HG03097 (cell line): ENCODE data around the gene DIAPH1.

Experiments used
- ATAC-seq: cut with Tn5 transposase; IDR thresholded peaks from one replicate; pipeline ENCODE4 v1.9.1; 2021; ENCODE audit not compliant: unreplicated experiment, low FRiP score

DIAPH1 gene

DNA sequence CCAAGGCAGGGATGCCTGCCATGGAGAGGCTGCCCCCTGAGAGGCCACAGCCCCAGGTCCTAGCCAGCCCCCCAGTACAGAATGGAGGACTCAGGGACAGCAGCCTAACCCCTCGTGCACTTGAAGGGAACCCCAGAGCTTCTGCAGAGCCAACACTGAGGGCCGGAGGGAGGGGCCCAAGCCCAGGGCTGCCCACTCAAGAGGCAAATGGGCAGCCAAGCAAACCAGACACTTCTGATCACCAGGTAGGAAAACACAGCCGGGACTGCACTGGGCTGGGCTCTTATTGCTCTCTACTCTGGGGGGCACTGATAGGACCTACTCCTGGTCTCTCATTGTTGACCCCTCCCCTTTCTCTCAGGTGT, 21.2 kb upstream of the DIAPH1 start:
- ATAC-seq: no peak

DNA sequence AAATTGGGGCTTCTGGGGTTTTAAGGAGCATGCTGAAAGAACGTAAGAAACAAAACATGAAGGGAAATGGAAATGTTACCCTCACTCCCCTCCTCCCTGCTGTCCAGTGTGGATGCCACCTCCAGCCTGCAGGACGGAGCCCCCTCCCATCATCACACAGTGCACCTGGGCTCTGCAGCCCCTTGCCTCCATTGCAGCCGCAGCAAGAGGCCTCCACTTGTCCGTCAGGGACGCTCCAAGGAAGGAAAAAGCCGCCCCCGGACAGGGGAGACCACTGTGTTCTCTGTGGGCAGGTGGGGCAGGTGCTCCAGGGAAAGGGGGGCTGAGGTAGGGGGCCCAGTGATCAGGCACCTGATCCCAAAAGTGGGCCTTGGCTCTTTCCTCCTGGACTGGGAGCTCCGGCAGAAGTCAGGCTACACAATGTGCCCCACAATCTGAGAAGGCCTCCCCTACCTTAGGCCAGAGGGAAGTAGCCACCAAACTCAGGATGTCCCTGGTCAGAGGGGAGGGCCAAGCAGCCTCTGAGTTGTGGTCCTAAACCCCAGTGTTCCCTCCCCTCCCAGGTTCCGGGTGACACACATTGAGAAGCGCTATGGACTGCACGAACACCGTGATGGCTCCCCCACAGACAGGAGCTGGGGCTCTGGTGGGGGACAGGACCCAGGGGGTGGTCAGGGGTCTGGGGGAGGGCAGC, 20.7 kb upstream of the DIAPH1 start:
- ATAC-seq: no peak

GRCh38 chr5:141638771-141639170, 20.0 kb upstream of the DIAPH1 start:
- ATAC-seq: no peak

GRCh38 chr5:141637767-141638419, 19.1 kb upstream of the DIAPH1 start:
- no peak for ATAC-seq

- peak; percentile 21 for ATAC-seq
These were observed 18.4 kb upstream of the DIAPH1 start for GRCh38 chr5:141637123-141637766.

DNA sequence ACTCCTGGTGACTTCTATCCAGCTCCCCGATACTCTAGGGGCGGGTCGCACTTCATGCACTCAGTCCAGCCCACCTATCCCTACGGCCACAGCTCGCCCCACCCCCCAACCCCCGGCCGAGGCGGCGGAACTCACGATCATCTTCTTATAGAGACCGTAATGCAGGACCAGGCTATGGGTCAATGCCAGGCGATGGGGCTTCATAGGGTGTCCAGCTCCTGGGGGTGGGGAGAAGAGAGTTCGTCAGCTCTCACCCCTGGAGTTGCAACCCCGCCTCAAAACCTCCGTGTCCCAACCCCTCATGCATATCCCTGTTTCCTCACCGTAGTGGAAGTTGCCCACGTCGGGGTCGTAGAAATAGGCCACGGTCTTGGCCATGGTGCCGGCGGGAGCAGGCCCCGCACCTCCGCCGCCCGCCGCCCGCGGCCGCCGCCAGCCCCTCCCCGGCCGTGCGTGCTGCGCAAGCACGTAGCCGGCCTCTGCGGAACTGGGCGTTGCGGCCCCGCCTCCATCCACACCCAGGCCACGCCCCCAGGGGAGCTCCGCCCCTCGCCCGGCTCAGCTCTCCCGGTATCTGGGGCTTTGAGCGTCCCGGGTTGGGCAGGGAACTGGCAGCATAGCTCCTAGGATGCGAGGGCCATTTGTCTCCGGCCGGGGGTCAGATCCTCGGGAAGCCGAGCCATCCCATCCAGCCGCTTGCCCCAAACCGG, 17.8 kb upstream of the DIAPH1 start, which contains the start of the genes HDAC3 and RELL2:
Gene HDAC3, minus strand, starts transcription at position 437 of the 710 bp plus-strand sequence. Its CDS starts 59 bp downstream, at position 378.
Gene RELL2, plus strand, starts transcription at position 585 of the 710 bp plus-strand sequence. CDS start 1,229 bp downstream, outside the sequence.
- peak; percentile 81 for ATAC-seq

- ATAC-seq: no peak
These were observed 17.3 kb upstream of the DIAPH1 start for GRCh38 chr5:141636106-141636412.

- no peak for ATAC-seq
These were observed 16.8 kb upstream of the DIAPH1 start for GRCh38 chr5:141635646-141636045.

DNA sequence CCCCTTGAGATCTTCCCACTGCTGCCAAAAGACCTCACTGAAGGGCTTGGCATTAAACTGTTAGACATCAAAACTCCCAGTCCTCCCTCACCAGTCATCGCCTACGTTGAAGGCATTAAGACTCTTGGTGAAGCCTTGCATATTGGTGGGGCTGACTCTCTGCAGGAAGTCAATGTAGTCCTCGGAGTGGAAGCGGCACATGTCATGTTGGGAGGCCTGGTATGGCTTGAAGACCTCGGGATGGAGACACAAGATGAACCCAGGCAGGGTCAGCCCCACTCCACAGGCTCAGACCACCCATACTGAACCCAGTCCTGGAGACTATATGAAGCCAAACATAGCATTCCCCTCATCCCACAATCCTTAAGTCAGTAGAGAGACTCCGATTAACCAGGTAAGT, 15.9 kb upstream of the DIAPH1 start:
- ATAC-seq: no peak

GRCh38 chr5:141633871-141634561, 15.2 kb upstream of the DIAPH1 start:
- ATAC-seq: peak; percentile 46

DNA sequence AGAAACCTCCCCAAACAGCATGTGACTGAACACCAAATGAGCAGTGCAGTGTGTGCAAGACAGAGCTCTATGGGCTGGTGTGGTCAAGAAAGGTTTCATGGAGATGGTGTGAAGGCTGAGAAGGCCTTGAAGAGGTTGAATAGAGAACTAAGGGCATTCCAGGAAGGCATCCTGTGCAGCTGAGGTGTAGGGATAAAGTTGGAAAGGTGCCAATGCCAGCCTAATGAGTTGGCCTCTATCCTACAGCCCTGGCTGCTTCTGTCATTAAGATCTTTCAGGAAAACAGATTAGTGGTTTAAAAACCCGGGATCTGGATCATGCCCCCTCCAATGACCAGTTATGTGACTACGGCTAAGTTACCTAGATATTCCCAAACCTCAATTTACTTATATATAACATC, 13.8 kb upstream of the DIAPH1 start:
- no peak for ATAC-seq

GRCh38 chr5:141630570-141631140, 11.9 kb upstream of the DIAPH1 start:
- no peak for ATAC-seq

DNA sequence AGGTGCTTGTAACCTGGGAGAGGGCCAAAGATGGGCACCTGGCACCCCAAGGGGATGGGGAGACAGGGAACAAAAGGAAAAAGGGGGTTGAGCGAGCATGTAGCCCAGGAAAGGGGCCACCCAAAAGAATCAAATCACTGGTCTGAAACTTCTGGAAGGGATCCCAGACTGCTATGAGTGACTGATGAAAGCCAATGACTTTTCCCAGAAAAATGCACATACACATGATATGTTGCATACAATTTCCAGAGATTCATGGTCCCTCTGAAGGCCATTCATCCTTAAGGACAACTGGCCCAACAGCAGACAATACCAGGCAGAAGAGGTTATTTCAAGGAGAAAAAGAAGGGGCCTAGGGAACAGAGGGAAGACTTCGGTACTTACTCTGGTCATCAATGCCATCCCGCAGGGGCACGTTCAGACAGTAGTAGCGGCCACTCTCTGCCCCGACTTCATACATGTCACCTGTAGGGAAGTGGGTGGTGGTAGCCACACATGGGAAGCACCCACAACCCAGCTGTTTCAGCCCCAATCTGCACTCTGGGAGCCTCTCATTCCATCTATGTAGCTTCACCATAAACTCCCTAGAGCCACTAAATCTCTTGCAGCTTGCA, 9.5 kb upstream of the DIAPH1 start:
- ATAC-seq: no peak

DNA sequence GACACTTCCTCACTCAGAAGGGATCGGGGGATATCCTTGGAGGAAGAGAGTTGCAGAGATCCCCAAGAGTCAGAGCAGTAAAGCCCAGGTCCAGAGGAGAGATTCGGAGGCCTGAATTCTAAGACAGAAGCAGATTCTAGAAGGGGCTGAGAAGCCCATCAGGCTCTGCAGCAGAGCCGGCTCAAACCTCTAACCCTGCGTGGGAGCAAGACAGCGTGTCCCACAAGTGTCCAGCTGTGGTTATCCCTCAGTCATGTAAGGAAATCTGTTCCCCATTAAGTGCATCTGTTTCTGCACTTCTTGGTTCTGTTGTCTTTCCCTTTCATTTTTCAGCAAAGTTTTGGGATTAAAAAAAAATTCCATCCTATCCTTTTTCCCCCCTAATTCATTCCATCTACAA, 4.8 kb upstream of the DIAPH1 start:
- no peak for ATAC-seq

DNA sequence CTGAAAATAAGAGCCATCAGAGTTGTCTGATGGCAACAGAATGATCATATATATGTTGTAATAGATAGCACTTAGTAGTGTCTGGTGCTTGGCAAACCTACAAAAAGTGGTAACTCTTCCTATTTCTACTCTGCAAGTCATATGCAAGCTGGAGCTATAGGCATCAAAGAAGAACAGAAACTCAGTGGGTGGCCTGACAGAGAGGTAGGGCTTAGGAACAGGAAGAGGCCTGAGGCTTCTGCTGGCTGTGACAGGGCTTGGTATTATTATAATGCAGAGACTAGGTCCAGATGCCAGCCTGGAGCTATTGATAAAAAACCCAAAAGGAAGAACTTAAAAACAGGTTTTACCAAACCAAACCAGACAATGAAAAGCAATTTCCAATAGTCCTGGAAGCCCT, 4.4 kb upstream of the DIAPH1 start:
- no peak for ATAC-seq

- ATAC-seq: peak; percentile 27
These were observed 583 bp downstream of the DIAPH1 start for GRCh38 chr5:141618030-141618803.

DNA sequence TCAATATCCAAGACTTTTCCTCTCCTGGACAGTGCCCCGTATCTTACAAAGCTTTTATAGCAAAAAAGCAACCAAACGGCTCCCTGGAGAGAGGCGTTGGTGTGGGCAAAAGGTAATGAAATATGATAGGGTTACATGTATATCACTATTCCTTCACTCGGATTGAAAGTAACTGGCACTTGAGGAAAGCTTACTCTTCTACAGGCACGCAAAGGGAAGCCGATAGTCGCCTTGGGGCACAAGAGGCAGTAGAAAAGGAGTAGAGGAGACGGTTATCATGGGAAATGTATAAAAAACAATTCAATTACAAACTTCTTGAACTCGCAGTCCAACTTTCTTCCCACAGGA, 1.1 kb downstream of the DIAPH1 start:
- no peak for ATAC-seq

- no peak for ATAC-seq
These were observed 1.7 kb downstream of the DIAPH1 start for GRCh38 chr5:141617128-141617527.

GRCh38 chr5:141615991-141616720, 2.6 kb downstream of the DIAPH1 start:
- no peak for ATAC-seq
